Ascending aorta (tissue), 2 donors: ENCODE measurements around the gene NOL4L. TPM values are rescaled to one million over a fixed set of nuclear protein-coding genes. Genes with fewer than 3 reads are reported as not detected.

Source experiments
- DNase-seq, 2 donors: peaks; one replicate each; pipeline ENCODE4 v3.0.0-alpha.2; 2019; ENCODE audit warnings: low spot score in 2 of 2
- H3K27ac ChIP-seq, 2 donors: fragments of 200-600 bp; sonication (generic); one replicate each; pipeline ENCODE4 v1.5.1; 2016 to 2017; ENCODE audit warnings: mild to moderate bottlenecking in 1 of 2
- H3K27me3 ChIP-seq: fragments of 200-600 bp; sonication (generic); one replicate; pipeline ENCODE4 v1.5.1; 2017
- H3K36me3 ChIP-seq, 2 donors: fragments of 200-600 bp; sonication (generic); one replicate each; pipeline ENCODE4 v1.5.1; 2016
- H3K4me1 ChIP-seq, 2 donors: fragments of 200-600 bp; sonication (generic); one replicate each; pipeline ENCODE4 v1.5.1; 2016 to 2017; ENCODE audit warnings: mild to moderate bottlenecking in 1 of 2
- H3K4me3 ChIP-seq, 2 donors: fragments of 200-600 bp; sonication (generic); one replicate each; pipeline ENCODE4 v1.5.1; 2016 to 2017; ENCODE audit warnings: mild to moderate bottlenecking in 1 of 2
- H3K9me3 ChIP-seq, 2 donors: fragments of 200-600 bp; sonication (generic); one replicate each; pipeline ENCODE4 v1.5.1; 2016
- intact Hi-C: fragments of 100-400 bp; cut with DNase I; formaldehyde crosslinking; loops from one replicate; pipeline ENCODE4 v1.15.1; 2023
- total RNA-seq: library from RNA; depleted of rRNA; stranded (reverse); fragments of >200 nt; gene quantifications from one replicate; pipeline ENCODE4 v1.1.0, GENCODE V29; 2016
- TF ChIP-seq, protein P1 (sequence below), 3 experiments: fragments of 200-600 bp in 2 of 3; fragments of 450-650 bp in 1 of 3; sonication (generic) in 2 of 3; IDR thresholded peaks; one replicate each; pipeline ENCODE4 v1.5.1; 2016 to 2019; ENCODE audit warnings: antibody characterized with exemption in 3 of 3, mild to moderate bottlenecking in 1 of 3, moderate library complexity in 1 of 3

Gene NOL4L
- total RNA-seq, 1 donor from 2014 or later = 19.8 TPM

DNA sequence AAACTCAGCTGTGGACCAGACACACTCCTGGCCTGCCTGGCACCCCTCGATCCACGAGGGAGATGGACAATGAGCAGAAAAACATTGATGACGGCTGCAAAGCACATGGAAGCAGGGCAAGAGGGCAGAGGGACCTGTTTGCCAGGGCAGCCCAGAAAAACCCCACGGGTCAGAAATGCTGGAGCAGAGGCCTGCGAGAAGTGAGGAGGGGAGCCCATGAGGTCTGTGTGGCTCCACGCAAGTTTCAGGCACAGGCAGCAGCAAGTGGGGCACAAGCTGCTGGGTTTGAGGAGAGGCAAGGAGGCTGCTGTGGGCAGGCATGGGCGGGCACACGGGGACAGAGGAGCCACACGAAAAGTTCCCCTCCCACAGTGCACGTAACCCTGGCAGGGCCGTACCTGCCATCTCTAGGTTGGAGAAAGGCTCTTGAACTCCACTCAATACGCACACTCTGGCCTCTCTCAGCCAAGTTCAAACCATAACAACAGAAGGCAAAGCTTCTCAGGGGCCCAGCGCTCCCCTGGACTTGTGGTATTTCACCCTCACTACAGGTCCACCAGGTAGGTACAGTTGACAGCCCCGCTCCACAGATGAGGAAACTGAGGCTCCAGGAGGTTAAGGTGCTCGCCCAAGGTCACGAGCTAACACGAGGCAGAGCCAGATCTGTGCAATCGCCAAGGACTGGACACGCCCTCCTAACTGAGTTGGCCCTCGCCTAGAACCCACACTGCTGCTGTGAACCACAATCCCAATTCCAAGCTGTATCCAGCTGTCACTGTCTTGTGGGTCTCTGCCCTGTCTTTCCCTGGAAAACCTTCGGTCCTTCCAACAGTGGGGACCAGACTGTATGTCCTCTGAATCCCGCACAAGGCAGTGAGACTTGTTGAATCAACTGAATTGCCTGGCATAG is 108.2 kb downstream of the NOL4L start:
- TF ChIP-seq, protein P1, sequence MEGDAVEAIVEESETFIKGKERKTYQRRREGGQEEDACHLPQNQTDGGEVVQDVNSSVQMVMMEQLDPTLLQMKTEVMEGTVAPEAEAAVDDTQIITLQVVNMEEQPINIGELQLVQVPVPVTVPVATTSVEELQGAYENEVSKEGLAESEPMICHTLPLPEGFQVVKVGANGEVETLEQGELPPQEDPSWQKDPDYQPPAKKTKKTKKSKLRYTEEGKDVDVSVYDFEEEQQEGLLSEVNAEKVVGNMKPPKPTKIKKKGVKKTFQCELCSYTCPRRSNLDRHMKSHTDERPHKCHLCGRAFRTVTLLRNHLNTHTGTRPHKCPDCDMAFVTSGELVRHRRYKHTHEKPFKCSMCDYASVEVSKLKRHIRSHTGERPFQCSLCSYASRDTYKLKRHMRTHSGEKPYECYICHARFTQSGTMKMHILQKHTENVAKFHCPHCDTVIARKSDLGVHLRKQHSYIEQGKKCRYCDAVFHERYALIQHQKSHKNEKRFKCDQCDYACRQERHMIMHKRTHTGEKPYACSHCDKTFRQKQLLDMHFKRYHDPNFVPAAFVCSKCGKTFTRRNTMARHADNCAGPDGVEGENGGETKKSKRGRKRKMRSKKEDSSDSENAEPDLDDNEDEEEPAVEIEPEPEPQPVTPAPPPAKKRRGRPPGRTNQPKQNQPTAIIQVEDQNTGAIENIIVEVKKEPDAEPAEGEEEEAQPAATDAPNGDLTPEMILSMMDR (IDR thresholded peaks at IDR 0.05) = no peak
- H3K4me3 ChIP-seq = no peak overlapping the region
- no peaks in the 10 kb centered on the region for H3K27me3 ChIP-seq
- H3K9me3 ChIP-seq = no peaks in the 10 kb centered on the region
- H3K4me1 ChIP-seq = peaks cover 10 to 24% of the 10 kb centered on the region in 2 donors
- no peak for DNase-seq
- intact Hi-C loops = no loop called here
- no peaks in the 10 kb centered on the region for H3K36me3 ChIP-seq
- no peak overlapping the region for H3K27ac ChIP-seq

DNA sequence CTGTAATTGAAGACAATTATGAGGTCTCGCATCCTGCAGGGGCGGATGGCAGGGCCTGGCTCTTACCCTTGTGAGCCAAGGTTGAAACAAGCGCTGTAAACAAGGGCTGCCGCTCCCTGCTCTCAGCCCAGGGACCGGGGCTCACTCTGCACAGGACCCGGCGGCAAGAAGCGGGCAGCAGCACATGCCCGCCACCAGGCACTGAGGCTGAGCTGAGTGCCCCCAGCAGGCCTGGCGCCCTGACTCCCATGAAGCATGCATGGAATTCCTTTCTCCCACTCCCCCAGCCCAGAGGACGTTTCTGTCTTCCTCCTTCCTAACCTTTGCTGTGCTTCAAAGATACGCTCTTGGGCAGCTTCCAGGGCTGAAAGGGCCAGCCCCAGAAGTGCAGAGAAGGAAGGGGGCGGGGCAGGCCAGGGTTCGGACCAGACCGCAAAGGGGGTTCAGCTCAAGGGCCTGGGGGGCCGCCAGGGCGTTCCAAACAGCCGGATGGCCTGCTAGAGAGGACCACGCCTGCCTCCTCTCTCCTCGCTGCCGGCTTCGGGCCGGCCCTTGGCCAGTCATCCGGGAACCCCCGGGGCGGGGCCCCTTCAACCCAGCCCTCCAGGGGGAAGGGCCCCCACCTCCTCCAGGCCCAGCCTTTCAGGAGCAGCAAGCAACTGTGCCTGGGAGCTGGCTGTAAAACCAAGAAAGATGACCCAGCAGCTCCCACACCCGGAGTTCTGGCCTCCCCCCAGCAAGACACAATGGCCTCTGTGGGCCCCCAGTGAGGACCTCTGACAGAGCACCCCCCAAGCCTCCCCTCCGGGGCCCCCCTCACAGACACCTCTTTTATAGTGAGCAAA is 109.9 kb downstream of the NOL4L start:
- TF ChIP-seq, protein P1 (IDR thresholded peaks at IDR 0.05) = no peak
- H3K27ac ChIP-seq = peak overlapping the region; percentile 60 to 61
- H3K27me3 ChIP-seq = no peaks in the 10 kb centered on the region
- no peaks in the 10 kb centered on the region for H3K9me3 ChIP-seq
- no peaks in the 10 kb centered on the region for H3K36me3 ChIP-seq
- H3K4me1 ChIP-seq = peaks cover 10 to 20% of the 10 kb centered on the region in 2 donors
- peak overlapping the region; percentile 43 to 59 for H3K4me3 ChIP-seq
- intact Hi-C loops = no loop called here
- DNase-seq = peak; percentile 48 to 86

DNA sequence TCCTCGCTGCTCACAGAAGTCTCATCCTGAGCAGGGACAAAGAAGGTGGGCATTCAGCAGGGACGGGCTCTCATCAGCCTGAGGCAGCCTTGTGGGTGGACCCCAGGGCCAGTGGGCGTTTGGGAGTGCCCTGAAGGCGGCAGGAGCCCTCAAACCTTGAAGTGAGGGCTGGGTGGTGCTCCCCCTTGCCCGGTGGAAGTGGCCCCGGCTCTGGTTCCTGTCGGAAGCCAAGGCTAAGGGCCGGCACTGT is 110.5 kb downstream of the NOL4L start:
- no peaks in the 10 kb centered on the region for H3K27me3 ChIP-seq
- DNase-seq = no peak
- H3K4me1 ChIP-seq = peaks cover 10 to 20% of the 10 kb centered on the region in 2 donors
- intact Hi-C loops = no loop called here
- peak overlapping the region; percentile 43 to 59 for H3K4me3 ChIP-seq
- H3K36me3 ChIP-seq = no peaks in the 10 kb centered on the region
- TF ChIP-seq, protein P1 (IDR thresholded peaks at IDR 0.05) = no peak
- peak overlapping the region; percentile 60 to 61 for H3K27ac ChIP-seq
- H3K9me3 ChIP-seq = no peaks in the 10 kb centered on the region

DNA sequence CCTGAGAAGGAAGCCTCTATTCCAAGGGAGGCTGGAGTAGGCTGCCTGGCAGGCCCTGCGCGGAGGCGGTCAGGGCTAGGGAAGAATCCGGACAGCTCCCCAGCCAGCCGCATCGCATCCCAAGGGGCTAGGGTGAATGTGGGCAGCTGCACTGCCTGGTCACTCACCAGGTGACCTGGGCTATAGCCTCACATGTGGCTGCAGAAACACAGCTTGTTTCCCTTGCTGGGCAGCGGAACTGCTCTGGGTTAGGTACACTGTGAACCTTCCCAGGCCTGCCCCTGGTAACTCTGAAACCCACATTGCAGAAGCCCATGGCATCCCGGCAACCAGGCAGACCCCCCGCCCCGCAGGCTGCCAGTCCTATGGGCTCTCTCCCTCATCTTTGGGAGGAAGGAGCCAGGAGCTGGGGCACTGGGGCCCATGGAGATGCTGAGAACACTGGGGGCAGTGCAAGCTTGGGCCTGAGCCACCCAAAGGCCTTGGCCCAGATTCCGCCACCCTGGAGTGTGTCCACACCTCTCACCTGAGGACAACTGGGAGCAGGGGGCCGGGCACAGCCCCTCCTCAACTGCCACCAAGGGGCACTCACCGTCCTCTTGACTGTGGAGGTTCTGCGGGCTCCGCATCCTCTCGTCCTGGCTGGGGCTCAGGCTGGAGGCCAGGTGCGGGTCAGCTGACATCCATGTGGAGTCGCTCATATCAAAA is 111.0 kb downstream of the NOL4L start:
- intact Hi-C loops = no loop called here
- Histone ChIP-seq H3K36me3 (no peaks in the 10 kb centered on the region), H3K9me3 (no peaks in the 10 kb centered on the region), H3K4me3 (peak overlapping the region; percentile 43 to 59), H3K27ac (peak overlapping the region; percentile 60 to 61), H3K4me1 (peaks cover 10 to 20% of the 10 kb centered on the region in 2 donors), H3K27me3 (no peaks in the 10 kb centered on the region)
- no peak for DNase-seq
- TF ChIP-seq, protein P1 (IDR thresholded peaks at IDR 0.05) = no peak

DNA sequence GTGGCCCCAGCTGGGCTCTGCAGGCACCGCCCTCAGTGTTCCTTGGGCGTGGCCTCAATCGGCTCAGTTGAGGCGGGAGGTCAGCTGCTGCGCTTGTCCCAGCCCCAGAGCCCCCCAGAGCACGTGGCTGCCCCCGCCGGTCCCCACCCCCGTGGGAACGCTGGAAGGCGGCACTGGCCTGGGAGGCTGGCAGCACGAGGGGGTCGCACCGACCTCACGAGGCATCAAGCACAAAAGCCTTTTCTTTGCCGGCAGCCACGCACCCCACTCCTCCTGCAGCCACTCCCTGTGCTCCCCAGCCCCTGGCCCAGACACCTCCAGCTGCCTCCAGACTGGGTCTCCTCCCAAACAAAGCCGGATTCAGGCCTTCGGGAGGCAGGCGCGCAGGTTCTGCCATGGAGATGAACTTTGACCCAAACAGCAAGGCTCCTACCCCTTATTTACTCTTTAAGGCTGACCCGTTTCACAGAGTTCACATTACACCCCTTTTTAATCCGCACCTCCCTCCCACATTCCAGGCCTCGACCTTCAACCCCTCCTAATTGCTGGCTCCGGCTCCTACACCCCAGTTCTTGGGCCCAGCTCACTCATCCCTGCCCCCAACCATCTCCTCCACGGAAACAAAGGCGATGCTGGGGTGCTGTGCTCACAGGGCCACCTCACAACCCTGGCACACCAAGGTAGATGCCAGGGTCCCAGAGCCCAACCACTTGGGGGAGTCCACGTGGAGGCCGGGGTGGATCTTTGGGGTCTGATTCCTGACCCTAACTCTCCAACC is 111.7 kb downstream of the NOL4L start:
- intact Hi-C loops = no loop called here

More for the DNA sequence above, 111.7 kb downstream of the NOL4L start:
- no peak overlapping the region for H3K4me3 ChIP-seq
- H3K27me3 ChIP-seq = no peaks in the 10 kb centered on the region
- no peaks in the 10 kb centered on the region for H3K36me3 ChIP-seq
- peak overlapping the region in 1 of 2 donors; percentile 61 for H3K27ac ChIP-seq
- DNase-seq = no peak
- no peaks in the 10 kb centered on the region for H3K9me3 ChIP-seq
- TF ChIP-seq, protein P1 (IDR thresholded peaks at IDR 0.05) = no peak
- peaks cover 10 to 20% of the 10 kb centered on the region in 2 donors for H3K4me1 ChIP-seq
